Lower leg skin (tissue), 4 donors: ENCODE data around the gene TMEM121B. TPM values are rescaled to one million over a fixed set of nuclear protein-coding genes. Genes with fewer than 3 reads are reported as not detected.

ENCODE experiments used
- DNase-seq, 2 donors: peaks; one replicate each; pipeline ENCODE4 v3.0.0-alpha.2; 2019; ENCODE audit warnings: low spot score in 2 of 2
- H3K4me3 ChIP-seq: fragments of 200-600 bp; sonication (generic); 2 replicates; pipeline ENCODE4 v1.5.1; 2017; ENCODE audit warnings: mild to moderate bottlenecking, low read depth; ENCODE audit not compliant: poor library complexity, severe bottlenecking
- POLR2A ChIP-seq, 2 donors: fragments of 450-650 bp; IDR thresholded peaks; one replicate each; pipeline ENCODE4 v1.6.1; 2016 to 2017; ENCODE audit warnings: antibody characterized with exemption in 2 of 2, mild to moderate bottlenecking in 1 of 2, moderate library complexity in 1 of 2
- WGBS, 2 donors: methylation state at CpG; one replicate each; pipeline ENCODE4 v1.1.5; 2018; 5-methylcytosine and 5-hydroxymethylcytosine counted together
- intact Hi-C: fragments of 100-400 bp; cut with DNase I; formaldehyde crosslinking; loops from one replicate; pipeline ENCODE4 v1.15.0; 2023; ENCODE audit warnings: low total_unique reads
- total RNA-seq, 4 donors: library from RNA; depleted of rRNA; stranded (reverse); fragments of >200 nt; gene quantifications; one replicate each; pipeline ENCODE4 v1.1.0, GENCODE V29; 2016
- TF ChIP-seq, protein P1 (sequence below), 3 donors: fragments of 450-650 bp; IDR thresholded peaks; one replicate each; pipeline ENCODE4 v1.5.1; 2016; ENCODE audit warnings: antibody characterized with exemption in 3 of 3, mild to moderate bottlenecking in 3 of 3, moderate library complexity in 2 of 3

The TMEM121B gene
- total RNA-seq, 4 donors from 2014 or later, result 0.53 to 2.6 (median 1.0) TPM

DNA sequence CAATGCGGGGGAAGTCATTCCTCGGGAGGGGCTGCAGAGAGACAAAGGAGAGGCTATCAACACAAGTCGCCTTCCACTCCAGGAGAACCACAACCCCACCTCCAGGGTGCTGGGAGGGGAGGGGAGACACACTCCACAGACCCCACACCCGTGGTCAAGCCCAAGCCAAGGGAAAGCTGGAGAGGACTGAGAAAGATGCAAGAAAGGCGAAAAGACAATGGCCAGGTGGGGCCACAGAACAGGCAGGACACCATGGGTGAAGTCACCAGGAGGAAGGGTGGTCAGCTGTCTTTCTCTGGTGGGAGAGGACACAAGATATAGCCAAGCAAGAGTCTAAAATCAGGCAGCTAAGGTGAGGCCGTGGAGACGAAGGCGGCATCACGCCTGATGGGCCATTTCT is 21.9 kb upstream of the TMEM121B start:
- TF ChIP-seq POLR2A (IDR thresholded peaks at IDR 0.05), result no peak
- TF ChIP-seq, protein P1, sequence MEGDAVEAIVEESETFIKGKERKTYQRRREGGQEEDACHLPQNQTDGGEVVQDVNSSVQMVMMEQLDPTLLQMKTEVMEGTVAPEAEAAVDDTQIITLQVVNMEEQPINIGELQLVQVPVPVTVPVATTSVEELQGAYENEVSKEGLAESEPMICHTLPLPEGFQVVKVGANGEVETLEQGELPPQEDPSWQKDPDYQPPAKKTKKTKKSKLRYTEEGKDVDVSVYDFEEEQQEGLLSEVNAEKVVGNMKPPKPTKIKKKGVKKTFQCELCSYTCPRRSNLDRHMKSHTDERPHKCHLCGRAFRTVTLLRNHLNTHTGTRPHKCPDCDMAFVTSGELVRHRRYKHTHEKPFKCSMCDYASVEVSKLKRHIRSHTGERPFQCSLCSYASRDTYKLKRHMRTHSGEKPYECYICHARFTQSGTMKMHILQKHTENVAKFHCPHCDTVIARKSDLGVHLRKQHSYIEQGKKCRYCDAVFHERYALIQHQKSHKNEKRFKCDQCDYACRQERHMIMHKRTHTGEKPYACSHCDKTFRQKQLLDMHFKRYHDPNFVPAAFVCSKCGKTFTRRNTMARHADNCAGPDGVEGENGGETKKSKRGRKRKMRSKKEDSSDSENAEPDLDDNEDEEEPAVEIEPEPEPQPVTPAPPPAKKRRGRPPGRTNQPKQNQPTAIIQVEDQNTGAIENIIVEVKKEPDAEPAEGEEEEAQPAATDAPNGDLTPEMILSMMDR (IDR thresholded peaks at IDR 0.05), result no peak
- whole genome bisulfite sequencing, 2 donors, result 95 to 96% methylated on average over 9 of the region's 9 CpGs
- peak in 1 of 2 donors; percentile 75 for DNase-seq
- intact Hi-C loops, result loop anchor here (10.0 kb wide), 1 partner anchor 48 kb away; no protein-coding TSS in a partner anchor
- no peak overlapping the region for H3K4me3 ChIP-seq

DNA sequence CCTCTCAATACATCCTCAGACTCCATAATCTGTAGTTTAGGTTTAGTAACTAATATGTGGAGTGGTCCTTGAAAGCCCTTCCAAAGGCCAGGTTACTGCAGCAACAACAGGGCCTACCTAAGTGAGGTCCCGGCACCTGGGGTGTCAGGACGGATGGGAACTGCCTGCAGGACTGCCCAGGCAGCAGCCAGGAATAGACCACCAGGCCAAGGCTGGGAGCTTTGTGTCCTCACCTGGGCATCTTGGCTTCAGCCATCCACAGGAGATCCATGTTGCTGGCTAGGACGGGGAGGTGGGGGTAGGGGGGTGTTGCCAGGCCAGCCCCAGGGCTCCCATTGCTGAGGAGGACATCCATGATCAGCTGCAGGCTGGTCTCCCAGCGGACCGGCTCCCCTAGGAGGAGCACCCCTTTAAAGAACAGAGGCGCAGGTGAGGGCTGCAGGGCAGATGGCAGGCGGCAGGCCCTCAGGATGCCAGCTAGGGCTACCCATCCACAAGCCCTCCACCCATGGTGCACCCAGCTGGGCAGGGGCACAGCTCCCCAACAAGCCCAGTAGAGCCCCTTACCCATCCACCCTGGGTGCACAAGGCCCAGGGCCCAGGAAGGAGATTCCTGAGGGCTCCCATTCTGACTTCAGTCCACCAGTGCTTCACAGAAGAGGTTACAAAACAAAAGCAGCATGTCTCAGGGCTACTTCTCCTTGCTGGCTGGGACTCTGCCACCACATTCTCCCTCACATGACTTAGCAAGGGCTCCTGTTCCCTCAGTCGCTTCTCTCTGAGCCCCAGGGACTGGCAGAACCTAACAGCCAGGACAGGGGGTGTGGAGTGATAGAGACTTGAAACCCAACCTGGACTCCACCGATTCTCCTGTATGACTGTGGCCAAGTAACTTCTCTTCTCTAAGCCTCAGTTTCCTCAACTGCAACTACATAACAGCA is 19.9 kb upstream of the TMEM121B start:
- DNase-seq, result peak in 1 of 2 donors; percentile 64
- TF ChIP-seq, protein P1 (IDR thresholded peaks at IDR 0.05), result no peak
- no peak for TF ChIP-seq POLR2A (IDR thresholded peaks at IDR 0.05)
- intact Hi-C loops, result loop anchor here (10.0 kb wide), 1 partner anchor 46 kb away; no protein-coding TSS in a partner anchor
- no peak overlapping the region for H3K4me3 ChIP-seq
- 94 to 98% methylated on average over 5 to 7 of the region's 9 CpGs for WGBS, 2 donors

DNA sequence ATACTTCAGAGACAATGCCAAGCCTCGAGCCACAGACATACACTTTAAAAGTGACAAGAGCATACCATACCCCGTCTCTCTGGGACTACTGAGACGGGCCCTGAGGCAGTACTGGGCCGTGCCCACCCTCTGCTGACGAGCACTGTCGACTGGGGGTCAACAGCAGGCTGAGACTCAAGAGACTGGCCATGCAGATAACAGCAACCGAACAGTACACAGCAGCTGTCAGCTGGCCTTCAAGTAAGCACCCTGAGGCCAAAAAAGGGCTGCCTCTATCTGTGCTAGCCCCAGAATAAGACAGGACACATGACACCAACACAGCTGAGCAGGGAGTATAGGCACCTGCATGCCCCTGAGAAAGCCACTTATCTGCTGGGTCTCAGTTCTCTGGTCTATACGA is 18.9 kb upstream of the TMEM121B start:
- no peak for TF ChIP-seq POLR2A (IDR thresholded peaks at IDR 0.05)
- TF ChIP-seq, protein P1 (IDR thresholded peaks at IDR 0.05), result no peak
- intact Hi-C loops, result loop anchor here (10.0 kb wide), 1 partner anchor 45 kb away; no protein-coding TSS in a partner anchor
- peak in 1 of 2 donors; percentile 50 for DNase-seq
- no peak overlapping the region for H3K4me3 ChIP-seq
- 75 to 89% methylated on average over 8 of the region's 8 CpGs for WGBS, 2 donors

DNA sequence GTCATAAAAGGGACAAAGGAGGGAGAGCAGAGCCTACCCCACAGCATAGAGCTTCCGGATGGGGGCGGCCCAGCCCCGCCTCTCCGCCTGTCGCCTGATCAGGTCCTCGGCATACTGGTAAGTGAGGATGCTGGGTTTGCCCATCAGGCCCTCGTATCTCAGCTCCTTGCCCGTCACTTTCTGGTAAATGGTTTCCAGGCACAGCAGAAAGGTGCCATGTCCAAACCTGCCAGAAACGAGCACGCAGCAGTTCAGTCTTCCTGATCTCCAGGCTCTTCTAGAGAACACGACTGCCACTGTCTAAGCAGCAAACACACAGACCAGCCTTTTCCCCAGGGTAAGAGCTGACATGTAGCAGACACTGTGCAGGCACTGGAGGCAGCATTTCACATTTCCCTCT is 17.4 kb upstream of the TMEM121B start:
- intact Hi-C loops, result no loop called here
- peak in 1 of 2 donors; percentile 56 for DNase-seq
- TF ChIP-seq POLR2A (IDR thresholded peaks at IDR 0.05), result no peak
- TF ChIP-seq, protein P1 (IDR thresholded peaks at IDR 0.05), result no peak
- WGBS, 2 donors, result 81 to 85% methylated on average over 11 of the region's 11 CpGs
- H3K4me3 ChIP-seq, result no peak overlapping the region

DNA sequence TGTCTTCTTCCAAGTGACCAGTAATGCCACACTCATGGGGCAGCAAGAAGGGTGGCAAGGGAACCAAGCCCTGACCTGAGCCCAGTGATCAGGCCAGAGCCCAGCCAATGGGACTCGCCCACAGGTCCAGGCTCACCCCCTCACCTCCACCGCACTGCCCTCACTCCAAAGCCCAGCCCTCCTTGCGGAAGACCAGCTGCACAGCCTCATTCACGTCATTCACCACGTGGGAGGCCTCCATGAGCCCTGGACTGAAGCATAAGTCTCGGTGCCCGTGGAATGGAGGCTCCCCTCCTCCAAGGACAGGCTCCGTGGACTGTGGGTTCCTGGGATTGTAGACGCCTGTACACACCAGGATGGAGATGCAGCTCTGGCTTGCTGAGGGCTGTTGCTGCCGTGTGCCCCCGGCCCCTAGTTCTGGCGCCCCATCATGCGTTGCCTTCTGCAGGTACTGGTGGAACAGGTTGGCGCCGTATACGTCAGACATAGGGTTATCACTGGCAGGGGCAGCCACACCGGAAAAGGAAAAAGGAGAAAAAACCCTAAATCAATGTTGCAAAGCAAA is 16.8 kb upstream of the TMEM121B start:
- no peak for TF ChIP-seq POLR2A (IDR thresholded peaks at IDR 0.05)
- TF ChIP-seq, protein P1 (IDR thresholded peaks at IDR 0.05), result no peak
- 92 to 94% methylated on average over 14 to 17 of the region's 17 CpGs for WGBS, 2 donors
- intact Hi-C loops, result no loop called here
- H3K4me3 ChIP-seq, result no peak overlapping the region
- DNase-seq, result peak in 1 of 2 donors; percentile 64
